GM19240 (cell line): ENCODE results near the gene OBSCN.

ENCODE experiments used
- DNase-seq: peaks from one replicate; pipeline ENCODE4 v3.0.0; 2011; ENCODE audit warnings: low spot score; ENCODE audit not compliant: insufficient read length

OBSCN gene

GRCh38 chr1:228288536-228289238, 80.8 kb downstream of the OBSCN start:
- no peak for DNase-seq

DNA sequence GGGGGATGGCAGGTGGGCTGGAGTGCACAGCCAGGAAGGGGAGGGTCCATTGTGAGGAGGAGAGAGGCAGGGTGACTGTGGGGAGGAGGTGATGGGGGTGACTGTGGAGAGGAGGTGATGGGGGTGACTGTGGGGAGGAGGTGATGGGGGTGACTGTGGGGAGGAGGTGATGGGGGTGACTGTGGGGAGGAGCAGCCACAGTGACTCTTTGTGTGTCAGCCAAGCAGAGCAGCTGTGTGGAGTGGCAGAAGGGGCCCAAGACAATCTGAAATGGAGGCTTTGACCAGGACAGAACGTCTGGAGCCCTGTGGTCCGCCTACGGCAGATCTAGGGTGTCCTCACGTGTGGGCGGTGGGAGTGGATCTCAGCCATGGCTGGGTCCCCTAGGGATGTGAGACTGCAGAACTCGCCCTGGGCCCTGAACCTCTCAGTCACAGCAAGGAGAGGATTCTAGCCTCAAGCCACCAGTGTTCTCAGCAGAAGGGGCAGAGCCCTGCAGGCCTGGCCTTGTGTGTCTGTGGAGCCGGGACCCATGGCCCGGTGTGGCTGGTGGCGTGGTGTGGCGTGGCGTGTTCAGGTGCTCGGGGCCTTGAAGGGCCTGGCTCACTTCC, 81.5 kb downstream of the OBSCN start:
- no peak for DNase-seq

DNA sequence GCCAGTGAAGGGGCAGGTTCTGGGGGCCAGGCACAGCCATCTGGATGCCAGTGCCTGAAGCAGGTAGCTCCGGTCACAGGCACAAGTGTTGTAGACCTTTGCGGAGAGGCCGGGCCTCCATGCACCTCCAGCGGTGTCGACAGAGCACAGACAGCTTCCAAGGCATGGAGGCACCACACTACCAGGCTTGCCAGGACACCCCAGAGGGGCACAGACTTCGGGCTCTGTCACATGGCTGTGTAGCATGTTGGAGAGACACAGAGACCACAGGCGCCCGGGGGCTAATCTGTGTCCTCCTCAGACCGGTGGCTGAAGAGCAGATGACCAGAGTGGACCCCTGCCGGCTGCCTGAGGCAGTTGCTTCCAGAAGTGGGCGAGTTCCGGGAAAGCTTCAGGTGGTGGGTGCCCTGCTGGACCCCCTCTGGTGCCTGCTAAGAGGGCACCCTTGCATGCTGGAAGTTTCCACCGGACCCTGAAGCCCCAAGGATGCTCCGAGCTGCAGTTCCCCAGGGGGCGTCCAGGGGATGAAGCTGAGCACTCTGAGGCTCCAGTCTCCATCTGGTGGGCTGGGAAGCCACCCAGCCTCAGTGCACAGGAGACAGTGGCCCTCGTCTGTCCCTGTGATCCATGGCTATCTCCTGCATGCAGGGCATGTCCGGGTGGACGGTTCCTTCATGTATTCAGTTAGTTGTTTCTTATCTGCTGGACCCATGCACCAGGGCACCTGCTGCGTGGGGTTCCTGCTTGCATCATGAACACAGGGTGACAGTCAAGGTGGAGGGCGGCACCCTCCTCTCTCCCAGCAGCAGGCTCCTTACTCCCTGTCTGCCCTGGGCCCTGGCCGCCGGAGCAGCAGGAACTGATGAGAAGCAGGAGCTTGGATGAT, 82.4 kb downstream of the OBSCN start:
- DNase-seq = no peak

DNA sequence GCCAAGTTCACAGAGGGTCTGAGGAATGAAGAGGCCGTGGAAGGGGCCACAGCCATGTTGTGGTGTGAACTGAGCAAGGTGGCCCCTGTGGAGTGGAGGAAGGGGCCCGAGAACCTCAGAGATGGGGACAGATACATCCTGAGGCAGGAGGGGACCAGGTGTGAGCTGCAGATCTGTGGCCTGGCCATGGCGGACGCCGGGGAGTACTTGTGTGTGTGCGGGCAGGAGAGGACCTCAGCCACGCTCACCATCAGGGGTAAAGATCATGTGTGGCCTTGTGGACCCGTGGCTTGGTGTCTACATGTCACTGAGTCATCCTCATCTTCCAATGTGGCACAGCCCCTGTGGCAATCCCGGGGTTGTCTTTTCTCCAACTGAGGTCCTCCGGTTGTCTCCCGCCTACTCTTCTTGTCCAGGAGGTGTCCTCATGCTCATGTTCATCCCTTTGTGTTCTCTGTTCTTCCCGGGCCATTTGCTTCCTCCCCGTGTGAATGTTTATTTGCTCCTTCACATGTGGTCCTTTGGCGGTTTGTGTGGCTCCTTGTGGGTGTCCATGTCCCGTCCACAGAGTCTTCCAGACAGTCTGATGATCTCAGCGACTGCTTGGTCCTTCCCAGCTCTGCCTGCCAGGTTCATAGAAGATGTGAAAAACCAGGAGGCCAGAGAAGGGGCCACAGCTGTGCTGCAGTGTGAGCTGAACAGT, 84.2 kb downstream of the OBSCN start:
- DNase-seq = no peak

DNA sequence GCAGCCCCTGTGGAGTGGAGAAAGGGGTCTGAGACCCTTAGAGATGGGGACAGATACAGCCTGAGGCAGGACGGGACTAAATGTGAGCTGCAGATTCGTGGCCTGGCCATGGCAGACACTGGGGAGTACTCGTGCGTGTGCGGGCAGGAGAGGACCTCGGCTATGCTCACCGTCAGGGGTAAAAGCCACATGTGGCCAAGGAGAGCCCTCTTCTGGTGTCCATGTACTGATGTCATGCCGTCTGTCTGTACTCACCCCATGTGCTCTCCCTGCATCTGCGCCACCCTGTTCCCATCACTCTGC, 84.7 kb downstream of the OBSCN start:
- DNase-seq = no peak

DNA sequence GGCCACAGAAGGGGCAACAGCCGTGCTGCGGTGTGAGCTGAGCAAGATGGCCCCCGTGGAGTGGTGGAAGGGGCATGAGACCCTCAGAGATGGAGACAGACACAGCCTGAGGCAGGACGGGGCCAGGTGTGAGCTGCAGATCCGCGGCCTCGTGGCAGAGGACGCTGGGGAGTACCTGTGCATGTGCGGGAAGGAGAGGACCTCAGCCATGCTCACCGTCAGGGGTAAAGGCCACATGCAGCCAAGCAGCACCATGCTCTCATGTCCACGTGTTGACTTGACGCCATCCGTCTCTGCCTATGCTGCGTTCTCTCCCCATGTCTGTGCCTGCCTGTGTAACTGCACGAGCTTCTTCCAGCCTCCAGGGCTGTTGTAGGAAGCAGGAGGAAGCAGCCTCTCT, 85.5 kb downstream of the OBSCN start:
- DNase-seq = no peak

- DNase-seq = no peak
Measured at GRCh38 chr1:228293816-228294500, 86.1 kb downstream of the OBSCN start.

DNA sequence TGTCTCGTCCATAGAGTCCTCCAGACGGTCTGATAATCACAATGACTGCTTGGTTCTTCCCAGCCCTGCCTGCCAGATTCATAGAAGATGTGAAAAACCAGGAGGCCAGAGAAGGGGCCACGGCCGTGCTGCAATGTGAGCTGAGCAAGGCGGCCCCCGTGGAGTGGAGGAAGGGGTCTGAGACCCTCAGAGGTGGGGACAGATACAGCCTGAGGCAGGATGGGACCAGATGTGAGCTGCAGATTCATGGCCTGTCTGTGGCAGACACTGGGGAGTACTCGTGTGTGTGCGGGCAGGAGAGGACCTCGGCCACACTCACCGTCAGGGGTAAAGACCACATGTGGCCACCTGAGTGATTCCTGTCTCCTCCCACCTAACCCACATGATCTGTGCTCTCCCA, 86.9 kb downstream of the OBSCN start:
- DNase-seq = no peak

DNA sequence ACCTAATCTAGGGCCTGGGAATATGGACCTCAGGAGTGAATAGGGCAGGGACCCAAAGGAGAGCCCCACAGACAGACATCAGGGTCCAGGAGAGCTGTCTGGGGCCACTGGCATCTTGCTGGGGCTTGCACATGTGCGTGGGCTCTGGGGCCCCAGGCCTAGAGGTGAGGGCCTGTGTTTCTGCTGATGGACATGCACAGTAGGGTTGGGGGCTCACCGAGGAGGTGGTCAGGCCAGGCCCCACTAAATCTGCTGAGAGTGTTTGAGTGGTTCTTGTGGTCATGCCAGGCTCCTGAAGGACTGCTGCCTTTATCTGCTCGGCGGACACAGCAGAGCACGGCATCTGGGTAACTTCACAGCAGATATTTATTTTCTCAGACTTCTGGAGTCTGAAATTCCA, 87.4 kb downstream of the OBSCN start:
- DNase-seq = no peak

GRCh38 chr1:228295981-228296380, 88.1 kb downstream of the OBSCN start:
- DNase-seq = no peak

GRCh38 chr1:228297242-228297641, 89.4 kb downstream of the OBSCN start:
- DNase-seq = no peak

DNA sequence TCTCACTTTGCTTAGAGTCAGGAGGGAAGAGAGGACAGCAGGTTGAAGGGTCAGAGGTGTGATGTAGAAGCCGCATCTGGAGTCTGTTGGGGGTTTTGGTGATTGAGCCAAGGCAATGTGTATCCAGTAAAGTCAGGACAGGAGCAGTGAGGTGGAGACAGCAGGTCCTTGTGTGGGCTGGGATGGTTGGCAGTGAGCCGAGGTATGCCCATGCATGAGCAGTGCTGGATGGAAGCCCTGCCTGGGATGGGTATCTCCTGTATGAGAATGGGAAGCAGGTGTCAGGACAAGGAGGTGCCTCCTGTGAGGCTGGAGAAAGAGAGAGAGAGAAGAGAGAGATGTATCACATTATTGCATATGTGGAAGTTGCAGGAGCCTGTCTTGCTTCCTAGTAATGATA, 90.0 kb downstream of the OBSCN start:
- DNase-seq = no peak

GRCh38 chr1:228298471-228298870, 90.6 kb downstream of the OBSCN start:
- no peak for DNase-seq

GRCh38 chr1:228299211-228299610, 91.4 kb downstream of the OBSCN start:
- no peak for DNase-seq

DNA sequence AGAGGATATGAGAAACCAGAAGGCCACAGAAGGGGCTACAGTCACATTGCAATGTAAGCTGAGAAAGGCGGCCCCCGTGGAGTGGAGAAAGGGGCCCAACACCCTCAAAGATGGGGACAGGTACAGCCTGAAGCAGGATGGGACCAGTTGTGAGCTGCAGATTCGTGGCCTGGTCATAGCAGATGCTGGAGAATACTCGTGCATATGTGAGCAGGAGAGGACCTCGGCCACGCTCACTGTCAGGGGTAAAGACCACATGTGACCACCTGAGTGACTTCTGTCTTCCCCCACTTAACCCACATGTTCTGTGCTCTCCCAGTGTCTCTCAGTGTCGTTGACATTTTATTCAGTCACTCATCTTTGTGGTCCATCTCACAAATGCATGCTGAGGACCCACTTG, 92.1 kb downstream of the OBSCN start:
- no peak for DNase-seq

- DNase-seq = no peak
Measured at GRCh38 chr1:228302086-228302485, 94.2 kb downstream of the OBSCN start.

- no peak for DNase-seq
Measured at GRCh38 chr1:228303596-228303995, 95.8 kb downstream of the OBSCN start.

DNA sequence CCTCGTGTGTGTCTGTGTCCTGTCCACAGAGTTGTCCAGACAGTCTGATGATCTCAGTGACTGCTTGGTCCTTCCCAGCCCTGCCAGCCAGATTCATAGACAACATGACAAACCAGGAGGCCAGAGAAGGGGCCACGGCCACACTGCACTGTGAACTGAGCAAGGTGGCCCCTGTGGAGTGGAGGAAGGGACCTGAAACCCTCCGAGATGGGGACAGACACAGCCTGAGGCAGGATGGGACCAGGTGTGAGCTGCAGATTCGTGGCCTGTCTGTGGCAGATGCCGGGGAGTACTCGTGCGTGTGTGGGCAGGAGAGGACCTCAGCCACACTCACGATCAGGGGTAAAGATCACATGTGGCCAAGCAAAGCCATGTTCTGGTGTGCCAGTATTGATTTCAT, 96.4 kb downstream of the OBSCN start:
- no peak for DNase-seq

GRCh38 chr1:228304766-228305395, 97.0 kb downstream of the OBSCN start:
- DNase-seq = no peak

GRCh38 chr1:228305721-228306152, 97.9 kb downstream of the OBSCN start:
- no peak for DNase-seq
